ENCODE data around the gene PLGLB2. TPM values are rescaled to one million over a fixed set of nuclear protein-coding genes. Genes with fewer than 3 reads are reported as not detected.
"Not testable (repeated sequence)": the region's sequence is repeated elsewhere in the genome, so short reads cannot be mapped to it uniquely, and the experiment has no call there.

PLGLB2 gene
- polyA plus RNA-seq (2013, experiment 1 of 2) = not detected
- polyA plus RNA-seq (2013, experiment 2 of 2) = 0.19 TPM

- H3K4me3 ChIP-seq (ENCODE audit: low read length); H3K9me3 ChIP-seq (ENCODE audit: insufficient read depth, low read depth, low read length): not testable (repeated sequence)
- no CpG with 5 or more reads among the region's 3 CpGs for WGBS
Measured at GRCh38 chr2:87747791-87748190, at the start of gene PLGLB2. Gene PLGLB2, plus strand, starts transcription at chr2:87748087. Its CDS starts 67 bp downstream, at chr2:87748154.

GRCh38 chr2:87704572-87705323 is 43.1 kb upstream of the PLGLB2 start:
- 80% methylated on average over 2 of the region's 4 CpGs for WGBS

More at GRCh38 chr2:87747791-87748190, at the start of gene PLGLB2:
- H3K27ac ChIP-seq (ENCODE audit: low read depth, low read length); H3K36me3 ChIP-seq (ENCODE audit: insufficient read depth, low read length); H3K9ac ChIP-seq (ENCODE audit: low read depth, low read length); H3K4me1 ChIP-seq (ENCODE audit: insufficient read depth, low read length); H3K27me3 ChIP-seq (ENCODE audit: insufficient read depth, low read length): not testable (repeated sequence)

GRCh38 chr2:87708368-87708767 is 39.5 kb upstream of the PLGLB2 start:
- not testable (repeated sequence) for H3K27ac ChIP-seq (ENCODE audit: low read depth, low read length); H3K9me3 ChIP-seq (ENCODE audit: insufficient read depth, low read depth, low read length); H3K27me3 ChIP-seq (ENCODE audit: insufficient read depth, low read length); H3K4me3 ChIP-seq (ENCODE audit: low read length); H3K9ac ChIP-seq (ENCODE audit: low read depth, low read length); H3K36me3 ChIP-seq (ENCODE audit: insufficient read depth, low read length); H3K4me1 ChIP-seq (ENCODE audit: insufficient read depth, low read length)
- WGBS = no CpG with 5 or more reads among the region's 2 CpGs

More at GRCh38 chr2:87704572-87705323, 43.1 kb upstream of the PLGLB2 start:
- H3K27me3 ChIP-seq (ENCODE audit: insufficient read depth, low read length); H3K4me3 ChIP-seq (ENCODE audit: low read length); H3K36me3 ChIP-seq (ENCODE audit: insufficient read depth, low read length); H3K27ac ChIP-seq (ENCODE audit: low read depth, low read length); H3K9ac ChIP-seq (ENCODE audit: low read depth, low read length); H3K9me3 ChIP-seq (ENCODE audit: insufficient read depth, low read depth, low read length); H3K4me1 ChIP-seq (ENCODE audit: insufficient read depth, low read length): not testable (repeated sequence)

- no CpG with 5 or more reads among the region's 8 CpGs for WGBS
- not testable (repeated sequence) for H3K4me3 ChIP-seq (ENCODE audit: low read length); H3K36me3 ChIP-seq (ENCODE audit: insufficient read depth, low read length); H3K9me3 ChIP-seq (ENCODE audit: insufficient read depth, low read depth, low read length); H3K27me3 ChIP-seq (ENCODE audit: insufficient read depth, low read length); H3K9ac ChIP-seq (ENCODE audit: low read depth, low read length); H3K4me1 ChIP-seq (ENCODE audit: insufficient read depth, low read length); H3K27ac ChIP-seq (ENCODE audit: low read depth, low read length)
Measured at GRCh38 chr2:87727940-87728599, 19.8 kb upstream of the PLGLB2 start.

- not testable (repeated sequence) for H3K27ac ChIP-seq (ENCODE audit: low read depth, low read length); H3K4me1 ChIP-seq (ENCODE audit: insufficient read depth, low read length); H3K27me3 ChIP-seq (ENCODE audit: insufficient read depth, low read length); H3K9me3 ChIP-seq (ENCODE audit: insufficient read depth, low read depth, low read length); H3K4me3 ChIP-seq (ENCODE audit: low read length); H3K9ac ChIP-seq (ENCODE audit: low read depth, low read length); H3K36me3 ChIP-seq (ENCODE audit: insufficient read depth, low read length)
Measured at GRCh38 chr2:87740928-87741327, 7.0 kb upstream of the PLGLB2 start.

- not testable (repeated sequence) for H3K4me1 ChIP-seq (ENCODE audit: insufficient read depth, low read length)
- no CpG with 5 or more reads among the region's 3 CpGs for WGBS
Measured at GRCh38 chr2:87742393-87743108, 5.3 kb upstream of the PLGLB2 start.

GRCh38 chr2:87743638-87744037 is 4.2 kb upstream of the PLGLB2 start:
- not testable (repeated sequence) for H3K4me3 ChIP-seq (ENCODE audit: low read length); H3K27me3 ChIP-seq (ENCODE audit: insufficient read depth, low read length); H3K27ac ChIP-seq (ENCODE audit: low read depth, low read length); H3K4me1 ChIP-seq (ENCODE audit: insufficient read depth, low read length); H3K9ac ChIP-seq (ENCODE audit: low read depth, low read length); H3K36me3 ChIP-seq (ENCODE audit: insufficient read depth, low read length); H3K9me3 ChIP-seq (ENCODE audit: insufficient read depth, low read depth, low read length)
- 67% methylated on average over 1 of the region's 5 CpGs for WGBS

More at GRCh38 chr2:87742393-87743108, 5.3 kb upstream of the PLGLB2 start:
- H3K9ac ChIP-seq (ENCODE audit: low read depth, low read length); H3K27me3 ChIP-seq (ENCODE audit: insufficient read depth, low read length); H3K9me3 ChIP-seq (ENCODE audit: insufficient read depth, low read depth, low read length); H3K4me3 ChIP-seq (ENCODE audit: low read length); H3K27ac ChIP-seq (ENCODE audit: low read depth, low read length); H3K36me3 ChIP-seq (ENCODE audit: insufficient read depth, low read length): not testable (repeated sequence)

- not testable (repeated sequence) for H3K4me1 ChIP-seq (ENCODE audit: insufficient read depth, low read length); H3K4me3 ChIP-seq (ENCODE audit: low read length); H3K27me3 ChIP-seq (ENCODE audit: insufficient read depth, low read length); H3K9me3 ChIP-seq (ENCODE audit: insufficient read depth, low read depth, low read length); H3K36me3 ChIP-seq (ENCODE audit: insufficient read depth, low read length); H3K9ac ChIP-seq (ENCODE audit: low read depth, low read length); H3K27ac ChIP-seq (ENCODE audit: low read depth, low read length)
- 84% methylated on average over 4 of the region's 9 CpGs for WGBS
Measured at GRCh38 chr2:87745353-87745951, 2.4 kb upstream of the PLGLB2 start.

GRCh38 chr2:87748524-87748923 is 637 bp downstream of the PLGLB2 start:
- H3K36me3 ChIP-seq (ENCODE audit: insufficient read depth, low read length); H3K9me3 ChIP-seq (ENCODE audit: insufficient read depth, low read depth, low read length); H3K27ac ChIP-seq (ENCODE audit: low read depth, low read length); H3K4me3 ChIP-seq (ENCODE audit: low read length); H3K27me3 ChIP-seq (ENCODE audit: insufficient read depth, low read length); H3K4me1 ChIP-seq (ENCODE audit: insufficient read depth, low read length); H3K9ac ChIP-seq (ENCODE audit: low read depth, low read length): not testable (repeated sequence)
- no CpG with 5 or more reads among the region's 8 CpGs for WGBS

- H3K27me3 ChIP-seq (ENCODE audit: insufficient read depth, low read length); H3K36me3 ChIP-seq (ENCODE audit: insufficient read depth, low read length); H3K9ac ChIP-seq (ENCODE audit: low read depth, low read length); H3K4me1 ChIP-seq (ENCODE audit: insufficient read depth, low read length); H3K4me3 ChIP-seq (ENCODE audit: low read length); H3K27ac ChIP-seq (ENCODE audit: low read depth, low read length); H3K9me3 ChIP-seq (ENCODE audit: insufficient read depth, low read depth, low read length): not testable (repeated sequence)
- WGBS = 85% methylated on average over 2 of the region's 11 CpGs
Measured at GRCh38 chr2:87750560-87750959, 2.7 kb downstream of the PLGLB2 start.

- not testable (repeated sequence) for H3K4me1 ChIP-seq (ENCODE audit: insufficient read depth, low read length); H3K36me3 ChIP-seq (ENCODE audit: insufficient read depth, low read length); H3K9me3 ChIP-seq (ENCODE audit: insufficient read depth, low read depth, low read length); H3K9ac ChIP-seq (ENCODE audit: low read depth, low read length); H3K27ac ChIP-seq (ENCODE audit: low read depth, low read length); H3K27me3 ChIP-seq (ENCODE audit: insufficient read depth, low read length); H3K4me3 ChIP-seq (ENCODE audit: low read length)
- WGBS = 94% methylated on average over 2 of the region's 4 CpGs
Measured at GRCh38 chr2:87754759-87755158, 6.9 kb downstream of the PLGLB2 start.
